Stimulated activated CD4-positive, alpha-beta T cell treated with anti-CD3 and anti-CD28 coated beads, TNF-alpha, amount 100 ng/mL, for 48 hours (primary cell): ENCODE measurements around the gene XPNPEP1.
"Not testable (repeated sequence)": the region's sequence is repeated elsewhere in the genome, so short reads cannot be mapped to it uniquely, and the experiment has no call there.

Source experiments
- DNase-seq, 3 donors: peaks; one replicate each; pipeline ENCODE4 v3.0.0-alpha.2; 2020; ENCODE audit warnings: low read depth in 3 of 3

XPNPEP1 gene

DNA sequence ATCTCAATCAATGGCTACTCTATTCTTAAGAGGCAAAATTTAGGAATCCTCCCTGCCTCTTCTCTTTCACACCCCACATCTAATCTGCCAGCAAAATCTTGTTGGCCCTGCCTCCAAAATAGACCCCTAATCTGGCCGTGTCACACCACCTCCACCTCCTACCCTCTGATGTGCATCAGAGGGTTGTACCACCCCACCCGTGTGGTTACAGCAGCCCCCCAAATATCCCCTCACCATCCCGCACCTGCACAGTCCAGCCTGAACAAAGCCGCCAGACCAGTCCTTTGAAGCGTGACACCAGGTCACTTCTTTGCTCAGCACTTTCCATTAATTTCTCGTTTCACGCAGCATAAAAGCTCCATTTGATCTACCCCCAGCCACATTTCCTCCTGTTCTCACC is 776 bp upstream of the XPNPEP1 start:
- DNase-seq: no peak

- no peak for DNase-seq
Observed at GRCh38 chr10:109922358-109922975, 844 bp downstream of the XPNPEP1 start.

- no peak for DNase-seq
Observed at GRCh38 chr10:109920016-109920415, 3.3 kb downstream of the XPNPEP1 start.

DNA sequence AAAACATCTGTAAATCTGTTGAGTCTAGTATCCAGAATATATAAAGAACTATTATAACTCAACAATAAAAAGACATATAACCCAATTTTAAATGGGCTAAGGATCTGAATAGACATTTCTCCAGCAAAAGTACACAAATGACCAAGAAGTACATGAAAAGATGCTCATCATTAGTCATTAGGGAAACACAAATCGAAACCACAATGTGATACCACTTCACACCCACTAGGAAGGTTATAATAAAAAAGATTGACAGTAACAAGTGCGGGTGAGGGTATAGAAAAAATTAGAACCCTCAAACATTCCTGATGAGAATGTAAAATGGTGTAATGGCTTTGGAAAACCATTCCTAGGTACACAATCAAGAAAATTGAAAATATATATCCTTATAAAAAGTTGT is 4.1 kb downstream of the XPNPEP1 start:
- no peak for DNase-seq

DNA sequence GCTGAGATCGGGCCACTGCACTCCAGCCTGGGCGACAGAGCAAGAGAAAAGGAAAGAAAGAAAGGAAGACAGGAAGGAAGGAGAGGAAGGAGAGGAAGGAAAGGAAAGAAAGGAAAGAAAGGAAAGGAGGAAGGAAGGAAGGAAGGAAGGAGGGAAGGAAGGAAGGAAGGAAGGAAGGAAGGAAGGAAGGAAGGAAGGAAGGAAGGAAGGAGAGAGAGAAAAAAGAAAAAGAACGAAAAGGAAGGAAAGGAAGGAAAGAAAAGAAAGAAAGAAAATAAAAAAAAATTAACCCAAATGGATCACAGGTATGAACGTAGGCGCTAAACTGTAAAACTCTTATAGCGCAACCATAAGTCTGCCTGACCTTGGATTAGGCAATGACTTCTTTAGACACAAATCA is 4.6 kb downstream of the XPNPEP1 start:
- DNase-seq: not testable (repeated sequence)

DNA sequence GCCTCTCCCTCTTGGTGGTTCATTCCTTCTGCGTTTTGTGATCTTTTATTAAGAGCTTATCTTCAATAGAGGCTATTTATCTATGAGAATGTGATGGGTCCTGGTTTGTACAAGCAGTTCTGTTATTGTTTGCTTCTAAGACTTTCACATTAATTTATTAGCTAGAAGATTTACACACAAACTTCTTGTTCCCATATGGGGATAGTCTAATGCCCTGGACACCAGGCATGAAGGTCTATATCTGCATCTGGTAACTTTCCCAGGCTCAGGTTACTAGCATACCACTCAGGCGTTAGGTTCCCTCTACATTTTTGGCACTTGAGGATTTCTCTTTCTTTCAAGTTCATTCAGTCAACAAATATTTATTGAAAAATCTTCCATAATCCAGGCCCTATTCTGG is 7.7 kb downstream of the XPNPEP1 start:
- DNase-seq: no peak

GRCh38 chr10:109914966-109915365 is 8.3 kb downstream of the XPNPEP1 start:
- DNase-seq: no peak

- DNase-seq: no peak
Observed at GRCh38 chr10:109913306-109913892, 9.9 kb downstream of the XPNPEP1 start.

DNA sequence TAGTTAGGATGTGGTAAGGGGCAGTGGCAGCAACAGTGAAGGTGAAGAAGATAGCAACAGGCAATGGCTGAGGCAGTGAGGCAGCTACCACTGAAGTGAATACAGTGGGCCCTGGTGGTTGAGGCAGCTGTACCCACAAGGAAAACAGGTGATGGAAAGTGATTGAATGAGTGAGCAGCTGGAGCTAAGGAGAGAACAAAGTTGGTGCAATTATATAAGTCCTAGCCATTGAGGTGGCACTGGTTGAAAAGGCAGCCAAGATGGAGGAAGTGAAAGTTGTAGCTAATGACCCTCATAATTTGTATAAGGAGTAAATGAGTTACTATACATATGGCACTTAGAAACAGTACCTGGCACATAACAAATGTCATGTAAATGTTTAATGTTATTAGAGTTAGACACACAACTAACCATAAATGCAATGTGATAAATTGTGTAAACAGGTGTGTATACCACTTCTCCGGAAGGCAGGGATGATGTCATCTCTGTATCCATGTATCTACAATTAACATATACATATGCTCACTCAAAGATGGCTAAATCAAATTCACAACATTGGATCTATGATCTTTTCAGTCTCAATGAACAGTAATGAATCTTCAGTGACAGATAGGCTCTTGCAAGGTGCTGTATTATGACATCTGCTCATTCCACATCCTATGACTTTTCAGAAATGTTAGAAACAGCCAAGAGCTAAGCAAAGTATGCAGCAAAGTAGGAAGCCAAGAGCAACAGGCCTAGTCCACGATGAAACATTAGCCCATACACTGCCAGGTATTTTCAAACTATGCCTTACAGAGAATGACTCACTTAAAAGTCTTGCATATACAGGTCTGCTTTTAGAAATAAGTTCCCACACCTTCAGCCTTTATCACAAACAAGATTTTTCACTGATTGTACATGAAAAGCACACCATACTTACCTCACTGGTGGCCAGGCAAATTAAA is 10.7 kb downstream of the XPNPEP1 start:
- DNase-seq: no peak

DNA sequence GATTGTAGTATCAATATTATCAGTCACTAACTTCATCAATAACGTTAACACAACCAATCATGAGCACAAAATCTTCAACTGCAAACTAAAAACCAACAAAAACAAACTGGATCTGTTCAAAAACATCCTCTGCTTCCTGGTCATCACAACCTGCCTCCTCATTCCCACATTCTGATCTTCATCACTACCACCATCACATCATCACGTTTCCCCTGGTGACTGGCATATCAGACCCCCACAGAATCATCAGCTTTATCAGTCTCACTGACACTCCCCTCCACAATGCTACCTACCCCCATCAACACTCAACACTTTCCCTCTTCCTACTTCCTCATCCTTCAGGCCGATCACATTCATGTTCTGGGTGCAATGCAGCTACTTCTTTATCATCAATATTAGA is 11.4 kb downstream of the XPNPEP1 start:
- DNase-seq: no peak

DNA sequence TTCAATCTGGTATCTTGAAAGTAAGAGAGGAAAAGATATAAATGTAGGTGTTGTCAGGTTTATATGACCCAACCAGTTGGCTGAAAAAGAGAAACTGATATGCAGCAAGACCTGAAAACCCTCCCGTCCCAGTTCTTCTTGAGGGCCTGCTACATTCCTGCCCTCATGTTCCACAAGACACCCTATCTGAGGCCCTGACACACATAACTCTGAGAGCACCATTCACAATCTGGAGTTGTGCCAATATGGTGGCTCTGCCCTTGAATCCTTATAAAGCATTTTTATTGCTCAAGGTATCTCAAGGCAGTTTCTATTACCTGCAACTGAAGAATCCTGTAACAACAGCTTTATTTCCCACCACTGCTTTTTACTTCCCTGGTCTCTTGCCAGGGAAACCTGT is 17.0 kb downstream of the XPNPEP1 start:
- DNase-seq: no peak

GRCh38 chr10:109904397-109904796 is 18.9 kb downstream of the XPNPEP1 start:
- no peak for DNase-seq

GRCh38 chr10:109902992-109903947 is 20.0 kb downstream of the XPNPEP1 start:
- no peak for DNase-seq

DNA sequence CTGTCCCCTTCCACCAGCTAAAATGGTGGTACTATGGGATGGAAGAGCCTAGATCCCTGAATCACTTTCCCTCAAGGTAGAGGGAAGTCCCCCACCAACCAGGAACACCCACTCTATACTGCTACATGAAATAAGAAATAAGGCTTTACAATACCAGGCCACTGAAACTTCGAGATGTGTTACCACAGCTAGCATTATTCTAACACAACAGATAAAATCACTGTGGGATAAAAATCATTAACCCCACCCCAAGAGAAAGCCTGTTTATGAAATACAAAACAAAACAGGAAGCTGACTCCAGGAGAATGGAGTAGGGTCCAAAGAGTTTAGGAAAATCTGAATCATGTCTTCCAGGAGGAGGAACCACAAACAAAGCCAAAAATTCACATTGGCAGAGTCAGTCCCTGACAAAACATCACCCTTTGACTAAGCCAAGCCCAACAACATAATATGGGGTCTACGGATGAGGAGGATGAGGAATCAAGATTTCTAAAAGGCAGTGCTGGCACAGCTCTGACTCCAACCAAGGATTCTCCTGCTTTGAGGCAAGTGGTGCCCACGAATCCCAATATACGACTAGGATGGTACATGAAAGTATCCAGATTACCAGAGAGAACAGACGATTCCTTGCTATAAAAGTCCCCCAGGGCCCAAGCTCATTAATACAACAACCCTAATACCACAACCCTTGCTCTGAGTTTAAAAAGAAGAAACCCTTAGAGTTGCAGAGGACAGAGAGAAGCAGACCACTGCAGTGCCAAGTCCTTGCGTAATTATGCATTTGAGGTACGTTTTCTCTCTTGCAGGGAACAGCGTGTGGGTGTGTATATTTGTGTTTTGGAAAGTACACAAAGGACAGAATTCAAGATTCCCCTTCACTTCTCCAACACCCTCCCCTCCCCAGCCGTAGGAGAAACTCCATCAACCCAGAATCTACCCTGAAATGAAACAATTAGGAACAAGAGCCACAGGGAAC is 23.7 kb downstream of the XPNPEP1 start:
- no peak for DNase-seq

DNA sequence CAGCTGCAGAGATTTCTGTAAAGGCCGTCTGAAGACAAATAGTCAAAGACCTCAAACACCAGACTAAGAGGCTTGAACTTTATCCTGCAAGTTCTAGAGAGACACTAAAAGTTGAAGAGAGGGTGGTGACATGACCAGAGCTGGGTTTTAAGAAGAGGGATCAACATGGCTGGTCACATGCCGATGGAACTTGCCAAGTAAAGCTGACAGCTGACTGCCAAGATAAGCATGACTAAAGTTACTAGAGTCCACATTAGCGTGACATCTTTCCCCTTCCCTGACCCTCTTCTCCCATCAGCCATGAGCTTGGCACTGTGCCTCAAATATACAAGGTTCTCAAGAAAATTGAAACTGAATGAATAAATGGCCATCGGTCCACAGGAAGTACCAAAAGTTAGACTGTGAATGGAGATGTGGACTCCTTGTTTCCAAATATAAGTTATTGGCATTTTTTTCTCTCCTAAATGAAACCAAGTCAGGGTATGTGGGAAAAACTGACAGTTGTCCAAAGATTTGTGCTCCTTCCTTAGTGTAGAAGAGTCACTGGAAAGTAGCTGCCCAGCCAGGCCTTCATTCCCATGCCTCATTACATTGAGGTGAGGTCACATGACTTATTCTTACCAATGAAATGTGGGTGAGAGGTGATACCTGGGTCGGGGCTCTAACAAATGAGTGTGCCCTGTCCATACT is 24.5 kb downstream of the XPNPEP1 start:
- no peak for DNase-seq

- DNase-seq: no peak
Observed at GRCh38 chr10:109898007-109898406, 25.3 kb downstream of the XPNPEP1 start.

DNA sequence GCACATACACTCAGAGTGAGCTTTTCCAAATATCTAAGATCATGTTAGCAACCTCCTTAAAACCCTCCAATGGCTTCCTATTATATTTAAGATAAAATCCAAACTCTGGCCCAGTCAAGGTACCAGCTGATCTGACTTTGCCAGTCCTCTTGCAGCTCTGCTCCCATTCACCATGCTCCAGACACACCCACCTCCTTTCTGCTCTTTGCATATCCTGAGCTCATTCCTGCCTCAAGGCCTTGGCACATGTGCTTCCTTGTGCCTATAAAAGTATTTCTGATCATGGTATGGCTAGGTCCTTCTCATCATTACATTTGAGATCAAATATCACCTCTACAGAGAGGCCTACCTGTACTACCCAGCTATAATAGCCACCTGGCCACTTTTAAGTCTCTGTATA is 27.5 kb downstream of the XPNPEP1 start:
- DNase-seq: no peak

DNA sequence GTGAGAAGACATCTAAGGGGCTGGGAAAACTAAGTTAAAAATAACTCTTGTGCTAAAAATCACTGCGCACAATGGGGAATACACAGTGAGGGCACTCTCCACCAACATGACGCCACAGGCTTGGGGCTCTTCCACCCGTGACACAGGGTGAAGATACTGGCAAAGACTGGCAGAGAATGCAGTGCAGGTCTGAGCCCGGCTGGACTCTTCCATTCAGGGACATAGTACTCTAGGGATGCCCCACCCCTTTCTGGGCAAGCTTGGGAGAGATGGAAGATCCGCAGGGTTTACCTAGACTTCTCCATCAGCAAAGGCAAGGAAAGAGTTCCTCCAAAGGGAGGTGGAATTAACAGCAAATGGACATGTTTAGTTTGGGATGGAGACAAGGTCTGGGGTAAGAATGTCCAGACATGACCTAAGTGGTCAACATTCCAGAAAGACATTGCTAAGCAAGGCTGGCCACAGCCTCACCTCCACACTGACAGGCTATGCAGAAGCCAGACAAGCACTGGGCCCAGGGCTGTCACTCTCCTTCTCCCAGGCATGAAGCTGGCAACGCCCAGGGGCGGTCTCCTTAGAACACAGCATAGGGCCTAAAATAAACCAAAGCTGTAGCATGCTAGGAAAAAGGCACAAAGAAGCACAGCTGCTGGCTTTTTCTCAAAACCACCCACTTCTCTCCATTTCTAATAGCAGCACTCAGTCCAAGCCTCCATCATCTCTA is 28.1 kb downstream of the XPNPEP1 start:
- no peak for DNase-seq

GRCh38 chr10:109894516-109894915 is 28.8 kb downstream of the XPNPEP1 start:
- no peak for DNase-seq
